ENCODE data around the gene NODAL. TPM values are rescaled to one million over a fixed set of nuclear protein-coding genes. Genes with fewer than 3 reads are reported as not detected.

The NODAL gene
- total and polyA plus RNA-seq, 4 donors = not detected

GRCh38 chr10:70441895-70442309 lies 421 bp upstream of the NODAL start:
- WGBS, 2 donors = 33 to 40% methylated on average over 12 of the region's 12 CpGs
- H3K36me3 ChIP-seq (ENCODE audit: control insufficient read depth in 4 of 4, insufficient read depth in 4 of 4, low read length in 4 of 4) = no peaks in the 10 kb centered on the region
- no peak overlapping the region for H3K4me3 ChIP-seq
- peaks cover 0 to 49% (median 35%) of the 10 kb centered on the region in 3 donors for H3K27me3 ChIP-seq (ENCODE audit: control insufficient read depth in 3 of 3, insufficient read depth in 3 of 3, low read length in 2 of 3)
- no peak overlapping the region for H3K27ac ChIP-seq (ENCODE audit: low read depth in 1 of 2, low read length in 1 of 2)
- TF ChIP-seq, protein P1, sequence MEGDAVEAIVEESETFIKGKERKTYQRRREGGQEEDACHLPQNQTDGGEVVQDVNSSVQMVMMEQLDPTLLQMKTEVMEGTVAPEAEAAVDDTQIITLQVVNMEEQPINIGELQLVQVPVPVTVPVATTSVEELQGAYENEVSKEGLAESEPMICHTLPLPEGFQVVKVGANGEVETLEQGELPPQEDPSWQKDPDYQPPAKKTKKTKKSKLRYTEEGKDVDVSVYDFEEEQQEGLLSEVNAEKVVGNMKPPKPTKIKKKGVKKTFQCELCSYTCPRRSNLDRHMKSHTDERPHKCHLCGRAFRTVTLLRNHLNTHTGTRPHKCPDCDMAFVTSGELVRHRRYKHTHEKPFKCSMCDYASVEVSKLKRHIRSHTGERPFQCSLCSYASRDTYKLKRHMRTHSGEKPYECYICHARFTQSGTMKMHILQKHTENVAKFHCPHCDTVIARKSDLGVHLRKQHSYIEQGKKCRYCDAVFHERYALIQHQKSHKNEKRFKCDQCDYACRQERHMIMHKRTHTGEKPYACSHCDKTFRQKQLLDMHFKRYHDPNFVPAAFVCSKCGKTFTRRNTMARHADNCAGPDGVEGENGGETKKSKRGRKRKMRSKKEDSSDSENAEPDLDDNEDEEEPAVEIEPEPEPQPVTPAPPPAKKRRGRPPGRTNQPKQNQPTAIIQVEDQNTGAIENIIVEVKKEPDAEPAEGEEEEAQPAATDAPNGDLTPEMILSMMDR (IDR thresholded peaks at IDR 0.05; ENCODE audit: control extremely low read depth, extremely low read depth) = no peak
- no peak for ATAC-seq (ENCODE audit: insufficient read depth, low FRiP score)
- H3K9ac ChIP-seq (ENCODE audit: insufficient read depth in 1 of 2, low read length in 2 of 2) = no peak overlapping the region
- DNase-seq = no peak
- peaks cover 0 to 26% (median 5%) of the 10 kb centered on the region in 5 donors for H3K4me1 ChIP-seq (ENCODE audit: control insufficient read depth in 5 of 5, insufficient read depth in 5 of 5, low read length in 5 of 5)
- H3K9me3 ChIP-seq (ENCODE audit: control insufficient read depth in 4 of 4, insufficient read depth in 3 of 4, low read length in 3 of 4) = no peaks in the 10 kb centered on the region

DNA sequence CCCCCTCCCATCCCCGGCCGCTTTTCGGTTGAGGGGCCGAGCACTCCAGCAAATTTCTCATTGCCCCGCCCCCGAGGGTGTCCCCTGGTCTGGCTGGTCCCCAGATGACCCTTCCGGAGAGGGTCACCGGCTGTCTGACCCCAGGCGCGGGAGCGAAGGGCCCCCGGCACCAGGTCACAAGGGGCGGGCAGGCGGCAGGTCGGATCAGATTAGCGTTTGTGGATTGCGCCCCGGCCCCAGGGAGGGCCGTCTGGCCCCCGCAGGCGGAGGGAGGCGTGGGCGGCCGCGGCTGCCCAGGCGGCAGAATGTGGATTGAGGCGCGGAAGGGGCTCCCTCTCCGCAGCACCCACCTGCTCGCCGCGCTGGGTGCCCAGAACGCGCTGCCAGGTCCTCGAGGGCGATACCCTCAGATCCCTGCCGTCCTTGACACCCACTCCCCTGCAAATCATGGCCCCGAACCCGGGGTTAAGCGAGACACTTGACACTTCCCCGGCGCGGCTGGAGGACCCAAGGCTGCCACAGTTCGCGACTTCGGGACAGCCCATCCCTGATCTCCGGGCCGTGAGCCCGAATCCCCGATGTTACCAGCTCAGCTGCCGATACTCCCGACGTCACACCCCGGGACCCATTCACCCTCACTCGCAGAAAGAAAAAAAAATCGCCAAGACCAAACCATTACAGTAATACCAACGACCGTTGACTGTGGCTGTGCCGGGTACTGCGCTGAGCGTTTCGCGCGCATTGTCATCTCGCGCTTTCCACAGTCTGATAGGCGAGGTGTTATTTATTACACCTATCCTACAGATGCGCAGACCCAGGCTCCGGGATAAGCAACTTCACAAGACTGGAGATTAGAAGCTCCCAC lies 953 bp downstream of the NODAL start:
- H3K27me3 ChIP-seq (ENCODE audit: control insufficient read depth in 3 of 3, insufficient read depth in 3 of 3, low read length in 2 of 3) = peaks cover 0 to 49% (median 35%) of the 10 kb centered on the region in 3 donors

DNA sequence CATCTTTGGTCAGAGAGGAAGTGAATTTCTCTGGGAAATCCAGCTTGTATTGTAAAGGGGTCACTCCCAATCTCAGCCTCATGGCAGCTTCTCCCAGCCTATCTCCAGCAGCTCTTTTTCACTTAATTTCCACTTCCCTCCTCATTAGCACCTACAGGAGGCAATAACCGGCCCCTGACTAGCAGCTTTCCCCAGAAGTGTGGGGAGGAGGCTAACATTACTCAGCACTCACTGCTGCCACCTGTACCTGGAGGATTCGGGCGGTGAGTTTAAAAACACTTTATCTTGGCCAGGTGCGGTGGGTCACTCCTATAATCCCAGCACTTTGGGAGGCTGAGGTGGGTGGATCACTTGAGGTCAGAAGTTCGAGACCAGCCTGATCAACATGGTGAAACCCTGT lies 3.8 kb downstream of the NODAL start:
- peaks cover 0 to 7% (median 2%) of the 10 kb centered on the region in 4 donors for H3K36me3 ChIP-seq (ENCODE audit: control insufficient read depth in 4 of 4, insufficient read depth in 4 of 4, low read length in 4 of 4)
- H3K27ac ChIP-seq (ENCODE audit: low read depth in 1 of 2, low read length in 1 of 2) = no peak overlapping the region
- TF ChIP-seq, protein P1 (IDR thresholded peaks at IDR 0.05; ENCODE audit: control extremely low read depth, extremely low read depth) = no peak
- no peak overlapping the region for H3K4me3 ChIP-seq
- ATAC-seq (ENCODE audit: insufficient read depth, low FRiP score) (no peak), DNase-seq (no peak)
- peaks cover 0 to 42% (median 32%) of the 10 kb centered on the region in 3 donors for H3K27me3 ChIP-seq (ENCODE audit: control insufficient read depth in 3 of 3, insufficient read depth in 3 of 3, low read length in 2 of 3)
- 68% methylated on average over 5 of the region's 5 CpGs for WGBS, 2 donors
- peaks cover 0 to 18% (median under 1%) of the 10 kb centered on the region in 5 donors for H3K4me1 ChIP-seq (ENCODE audit: control insufficient read depth in 5 of 5, insufficient read depth in 5 of 5, low read length in 5 of 5)
- H3K9ac ChIP-seq (ENCODE audit: insufficient read depth in 1 of 2, low read length in 2 of 2) = no peak overlapping the region
- H3K9me3 ChIP-seq (ENCODE audit: control insufficient read depth in 4 of 4, insufficient read depth in 3 of 4, low read length in 3 of 4) = no peaks in the 10 kb centered on the region

More for the DNA sequence above, 953 bp downstream of the NODAL start:
- Histone ChIP-seq H3K9me3 (ENCODE audit: control insufficient read depth in 4 of 4, insufficient read depth in 3 of 4, low read length in 3 of 4) (no peaks in the 10 kb centered on the region), H3K27ac (ENCODE audit: low read depth in 1 of 2, low read length in 1 of 2) (no peak overlapping the region), H3K36me3 (ENCODE audit: control insufficient read depth in 4 of 4, insufficient read depth in 4 of 4, low read length in 4 of 4) (peaks cover 0 to 6% (median 1%) of the 10 kb centered on the region in 4 donors), H3K4me3 (no peak overlapping the region), H3K4me1 (ENCODE audit: control insufficient read depth in 5 of 5, insufficient read depth in 5 of 5, low read length in 5 of 5) (peaks cover 0 to 20% (median 1%) of the 10 kb centered on the region in 5 donors), H3K9ac (ENCODE audit: insufficient read depth in 1 of 2, low read length in 2 of 2) (no peak overlapping the region)
- DNase-seq (peak in 1 of 3 donors; percentile 31), ATAC-seq (ENCODE audit: insufficient read depth, low FRiP score) (no peak)
- TF ChIP-seq, protein P1 (IDR thresholded peaks at IDR 0.05; ENCODE audit: control extremely low read depth, extremely low read depth) = no peak
- 3 to 5% methylated on average over 57 to 69 of the region's 69 CpGs for WGBS, 2 donors

All from lung (tissue), 12 donors.